NB4 (cell line): ENCODE results near the gene NADK.

Experiments used
- DNase-seq: peaks from one replicate; pipeline ENCODE4 v3.0.0; 2010; ENCODE audit warnings: low read depth
- H3K4me3 ChIP-seq: one replicate; pipeline ENCODE4 v1.5.1; 2011; ENCODE audit warnings: mild to moderate bottlenecking, low read depth, low read length, moderate library complexity
- CTCF ChIP-seq: IDR thresholded peaks from one replicate; pipeline ENCODE4 v1.5.1; 2012; ENCODE audit warnings: low read depth, low read length
- MAX ChIP-seq: IDR thresholded peaks from 2 replicates; pipeline ENCODE4 v1.6.1; 2011; ENCODE audit warnings: low read depth, low read length
- MYC ChIP-seq: IDR thresholded peaks from 2 replicates; pipeline ENCODE4 v1.6.1; 2011; ENCODE audit warnings: low read depth, low read length
- POLR2A ChIP-seq: IDR thresholded peaks from 2 replicates; pipeline ENCODE4 v1.6.1; 2011; ENCODE audit warnings: mild to moderate bottlenecking; ENCODE audit not compliant: insufficient read length; ENCODE audit errors: extremely low read depth

Gene NADK

GRCh38 chr1:1777950-1778662 is at the start of gene NADK:
Gene NADK (minus strand): TSS chr1:1778470. CDS start chr1:1765406, 13,064 bp downstream.
- peak; percentile 69 for DNase-seq
- TF ChIP-seq MYC: no peak; the same call in 1 of the 2 replicates
- TF ChIP-seq MAX: peak; percentile 79
- peak; percentile 68 for TF ChIP-seq POLR2A
- no peak for TF ChIP-seq CTCF
- peak within 1 kb of the TSS; percentile 92 for H3K4me3 ChIP-seq

GRCh38 chr1:1827089-1827848 is 49.0 kb upstream of the NADK start:
- DNase-seq: no peak
- no peak overlapping the region for H3K4me3 ChIP-seq
- TF ChIP-seq POLR2A (no peak), MYC (no peak), CTCF (no peak), MAX (no peak)

GRCh38 chr1:1826356-1827088 is 48.3 kb upstream of the NADK start:
- DNase-seq: no peak
- TF ChIP-seq CTCF: no peak
- no peak for TF ChIP-seq MYC
- TF ChIP-seq POLR2A: no peak
- no peak for TF ChIP-seq MAX
- H3K4me3 ChIP-seq: no peak overlapping the region

- TF ChIP-seq CTCF: no peak
- H3K4me3 ChIP-seq: no peak overlapping the region
- DNase-seq: no peak
Observed at GRCh38 chr1:1825217-1825616, 46.9 kb upstream of the NADK start.

- DNase-seq: no peak
- TF ChIP-seq MYC (no peak), CTCF (no peak), MAX (no peak), POLR2A (no peak)
- no peak overlapping the region for H3K4me3 ChIP-seq
Observed at GRCh38 chr1:1819762-1820161, 41.5 kb upstream of the NADK start.
